GM23338 (cell line): ENCODE results near the gene TGM2. TPM values are rescaled to one million over a fixed set of nuclear protein-coding genes. Genes with fewer than 3 reads are reported as not detected.
A peak's percentile ranks its signal among the peaks of the same experiment; 100 is the strongest.

Experiments
- ATAC-seq: fragments of 200-7000 bp; cut with Tn5 transposase; 3 replicates; pipeline ENCODE4 v1.9.1; 2020
- DNase-seq: peaks from one replicate; pipeline ENCODE4 v3.0.0-alpha.2; 2015; ENCODE audit warnings: low spot score
- H2AFZ ChIP-seq: fragments of 200-600 bp; sonication (generic); 2 replicates; pipeline ENCODE4 v1.8.0; 2016; ENCODE audit warnings: antibody characterized with exemption, mild to moderate bottlenecking, moderate library complexity
- H3F3A ChIP-seq: fragments of 200-600 bp; sonication (generic); replicated peaks from 2 replicates; pipeline ENCODE4 v1.8.0; 2017; ENCODE audit warnings: antibody characterized with exemption, mixed run types, low read depth
- H3K27ac ChIP-seq: fragments of 200-600 bp; sonication (generic); 2 replicates; pipeline ENCODE4 v1.6.1; 2016; ENCODE audit warnings: low read depth
- H3K27me3 ChIP-seq: fragments of 200-600 bp; sonication (generic); 2 replicates; pipeline ENCODE4 v1.8.0; 2016; ENCODE audit warnings: mild to moderate bottlenecking, mixed run types, moderate library complexity; ENCODE audit not compliant: insufficient read depth
- H3K36me3 ChIP-seq: fragments of 200-600 bp; sonication (generic); 2 replicates; pipeline ENCODE4 v1.8.0; 2016; ENCODE audit warnings: mild to moderate bottlenecking; ENCODE audit not compliant: insufficient read depth
- H3K4me1 ChIP-seq: fragments of 200-600 bp; sonication (generic); 2 replicates; pipeline ENCODE4 v1.8.0; 2016; ENCODE audit warnings: mild to moderate bottlenecking, moderate library complexity; ENCODE audit not compliant: insufficient read depth
- H3K4me2 ChIP-seq: fragments of 200-600 bp; sonication (generic); 2 replicates; pipeline ENCODE4 v1.7.1; 2017; ENCODE audit warnings: mixed run types
- H3K4me3 ChIP-seq: fragments of 200-600 bp; sonication (generic); 2 replicates; pipeline ENCODE4 v1.6.1; 2016; ENCODE audit warnings: mixed run types
- H3K79me2 ChIP-seq: fragments of 200-600 bp; sonication (generic); replicated peaks from 2 replicates; pipeline ENCODE4 v1.8.0; 2017; ENCODE audit warnings: mild to moderate bottlenecking; ENCODE audit not compliant: insufficient read depth
- H3K9me2 ChIP-seq: fragments of 200-600 bp; sonication (generic); 2 replicates; pipeline ENCODE4 v1.8.0; 2017; ENCODE audit not compliant: insufficient read depth
- H4K20me1 ChIP-seq: fragments of 200-600 bp; sonication (generic); replicated peaks from 2 replicates; pipeline ENCODE4 v1.8.0; 2017; ENCODE audit warnings: mild to moderate bottlenecking; ENCODE audit not compliant: insufficient read depth
- H3K27ac Mint-ChIP-seq: 2 replicates; pipeline ENCODE4 v1.8.0; 2020; ENCODE audit warnings: inconsistent platforms, mild to moderate bottlenecking, moderate library complexity, mixed read lengths
- H3K27me3 Mint-ChIP-seq: 3 replicates; pipeline ENCODE4 v1.8.0; 2022; ENCODE audit warnings: low read depth, mild to moderate bottlenecking, moderate library complexity, mixed read lengths, inconsistent platforms; ENCODE audit not compliant: insufficient read depth, poor library complexity
- H3K36me3 Mint-ChIP-seq: 3 replicates; pipeline ENCODE4 v1.8.0; 2021; ENCODE audit warnings: low read depth, mild to moderate bottlenecking, inconsistent platforms, moderate library complexity, mixed read lengths
- H3K4me1 Mint-ChIP-seq: 3 replicates; pipeline ENCODE4 v1.8.0; 2020; ENCODE audit warnings: mild to moderate bottlenecking, inconsistent platforms, mixed read lengths
- H3K4me3 Mint-ChIP-seq: 3 replicates; pipeline ENCODE4 v1.8.0; 2021; ENCODE audit warnings: moderate library complexity, mild to moderate bottlenecking, inconsistent platforms, mixed read lengths
- H3K9me3 Mint-ChIP-seq: 3 replicates; pipeline ENCODE4 v1.8.0; 2020; ENCODE audit warnings: moderate library complexity, mild to moderate bottlenecking, inconsistent platforms, mixed read lengths
- CREB1 ChIP-seq: fragments of 250-450 bp; sonication (Bioruptor Pico); IDR thresholded peaks from 2 replicates; pipeline ENCODE4 v1.5.0; 2020; ENCODE audit warnings: low read depth, mild to moderate bottlenecking, moderate library complexity
- CTCF ChIP-seq, 2 experiments: fragments of 200-600 bp in 1 of 2; sonication (generic) in 1 of 2; conservative IDR thresholded peaks; 2 replicates each; pipeline versions ENCODE4 v1.5.1 to v1.6.1; 2016 to 2017; ENCODE audit warnings: antibody characterized with exemption in 2 of 2, low read depth in 2 of 2, mild to moderate bottlenecking in 2 of 2, moderate library complexity in 1 of 2
- ETS1 ChIP-seq: IDR thresholded peaks from 2 replicates; pipeline ENCODE4 v1.6.1; 2016; ENCODE audit warnings: antibody characterized with exemption
- EZH2 ChIP-seq: fragments of 200-600 bp; sonication (generic); IDR thresholded peaks from one replicate; pipeline ENCODE4 v1.8.0; 2017; ENCODE audit warnings: antibody characterized with exemption, mild to moderate bottlenecking, low read depth; ENCODE audit not compliant: unreplicated experiment
- EZH2phosphoT487 ChIP-seq: fragments of 200-600 bp; sonication (generic); IDR thresholded peaks from one replicate; pipeline ENCODE4 v1.8.1; 2018; ENCODE audit warnings: antibody characterized with exemption; ENCODE audit not compliant: unreplicated experiment
- JUNB ChIP-seq: IDR thresholded peaks from one replicate; pipeline ENCODE4 v1.6.1; 2016; ENCODE audit warnings: antibody characterized with exemption; ENCODE audit not compliant: unreplicated experiment
- NANOG ChIP-seq: IDR thresholded peaks from 2 replicates; pipeline ENCODE4 v1.6.1; 2016; ENCODE audit warnings: antibody characterized with exemption, borderline replicate concordance
- POLR2AphosphoS5 ChIP-seq: IDR thresholded peaks from 2 replicates; pipeline ENCODE4 v1.6.1; 2016; ENCODE audit warnings: antibody characterized with exemption, low read depth
- REST ChIP-seq: IDR thresholded peaks from one replicate; pipeline ENCODE4 v1.6.1; 2018; ENCODE audit warnings: antibody characterized with exemption; ENCODE audit not compliant: unreplicated experiment
- STAT1 ChIP-seq: IDR thresholded peaks from one replicate; pipeline ENCODE4 v1.6.1; 2016; ENCODE audit warnings: antibody characterized with exemption; ENCODE audit not compliant: unreplicated experiment
- ZNF331 ChIP-seq: fragments of 250-450 bp; sonication (Bioruptor Pico); IDR thresholded peaks from 2 replicates; pipeline ENCODE4 v1.5.0; 2020; ENCODE audit warnings: low read depth, mild to moderate bottlenecking, moderate library complexity
- ZNF462 ChIP-seq: fragments of 250-450 bp; sonication (Bioruptor Pico); IDR thresholded peaks from 2 replicates; pipeline ENCODE4 v1.5.0; 2020; ENCODE audit warnings: mild to moderate bottlenecking, moderate library complexity
- polyA plus RNA-seq: library from polyadenylated mRNA; unstranded; fragments of >200 nt; fragmentation: Nextera tagmentation; extraction: Ambion mirVana; gene quantifications from 2 replicates; pipeline ENCODE4 v1.2.1, GENCODE V29; 2016
- total RNA-seq: library from RNA; depleted of rRNA; stranded (reverse); fragments of >200 nt; shearing (Covaris generic); gene quantifications from 2 replicates; pipeline ENCODE4 v1.2.3, GENCODE V29; 2014

TGM2 gene
- total and polyA plus RNA-seq, 2 experiments from 2014 or later = 0.45 to 1.0 TPM

- TF ChIP-seq REST (no peak), JUNB (no peak), POLR2AphosphoS5 (no peak)
These were observed 38.9 kb upstream of the TGM2 start (continued) for GRCh38 chr20:38203981-38204357.

- H3F3A ChIP-seq = no peaks in the 10 kb centered on the region
- no peak for TF ChIP-seq EZH2
- TF ChIP-seq CREB1 (CRISPR knock-in tag) = no peak
- TF ChIP-seq ETS1 = no peak
- no peak for TF ChIP-seq EZH2phosphoT487
- TF ChIP-seq NANOG = no peak
- no peak for TF ChIP-seq STAT1
- no peak for TF ChIP-seq ZNF331
- no peak for TF ChIP-seq JUNB
- TF ChIP-seq CTCF (conservative IDR thresholded peaks at IDR 0.05; ENCODE audit: low read depth in 2 of 2) = no peak
- TF ChIP-seq ZNF462 (CRISPR knock-in tag) = no peak
These were observed 38.4 kb upstream of the TGM2 start for GRCh38 chr20:38203337-38203980.

More at GRCh38 chr20:38203337-38203980, 38.4 kb upstream of the TGM2 start:
- no peaks in the 10 kb centered on the region for H4K20me1 ChIP-seq
- DNase-seq (no peak), ATAC-seq (peak; percentile 46; the same call in 2 of the 3 replicates)
- Mint-ChIP-seq H3K9me3 (peaks cover 2% of the 10 kb centered on the region; the same call in 1 of the 3 replicates), H3K27ac (no peak overlapping the region), H3K4me1 (0 out of 3 replicates have a peak, but pooled peaks cover 4% of the 10 kb centered on the region), H3K36me3 (no peaks in the 10 kb centered on the region), H3K27me3 (peaks cover 3% of the 10 kb centered on the region), H3K4me3 (no peak overlapping the region)
- H3K79me2 ChIP-seq = no peaks in the 10 kb centered on the region
- H3K27me3 ChIP-seq = no peaks in the 10 kb centered on the region
- no peaks in the 10 kb centered on the region for H3K36me3 ChIP-seq
- H3K4me2 ChIP-seq = no peak overlapping the region
- no peak overlapping the region for H3K4me3 ChIP-seq
- H2AFZ ChIP-seq = no peak overlapping the region
- H3K27ac ChIP-seq = no peak overlapping the region
- H3K9me2 ChIP-seq = no peaks in the 10 kb centered on the region
- H3K4me1 ChIP-seq = no peaks in the 10 kb centered on the region
